GM12878 (cell line): ENCODE results near the gene FYTTD1. TPM values are rescaled to one million over a fixed set of nuclear protein-coding genes. Genes with fewer than 3 reads are reported as not detected.
A peak's percentile ranks its signal among the peaks of the same experiment; 100 is the strongest.

ENCODE experiments used
- ATAC-seq: fragments of 200-7000 bp; cut with Tn5 transposase; 3 replicates; pipeline ENCODE4 v1.9.1; 2020; ENCODE audit warnings: mild to moderate bottlenecking, moderate library complexity
- BruUV-seq: library from RNA; stranded (reverse); fragments of 400-500 nt; replicated peaks from 2 replicates; lab custom pipeline; 2021; lab: Mats Ljungman, UMichigan
- CTCF ChIA-PET: fragments of 300-600 bp; sonication (Branson Sonifier 250); formaldehyde crosslinking; extraction: SDS; loops from one replicate; lab custom pipeline; 2021; ENCODE audit warnings: inconsistent platforms; lab: Yijun Ruan, JAX
- POLR2A ChIA-PET: fragments of 350-600 bp; formaldehyde crosslinking; extraction: SDS; loops from one replicate; lab custom pipeline; 2021; ENCODE audit warnings: inconsistent platforms; lab: Charles Lee
- RAD21 ChIA-PET: fragments of 300-600 bp; sonication (Branson Sonifier 250); formaldehyde crosslinking; loops from one replicate; lab custom pipeline; 2023; ENCODE audit warnings: antibody characterized with exemption; ENCODE audit not compliant: unreplicated experiment; lab: Charles Lee
- SMC1A ChIA-PET: fragments of 300-600 bp; sonication (Branson Sonifier 250); formaldehyde crosslinking; loops from one replicate; lab custom pipeline; 2023; ENCODE audit not compliant: unreplicated experiment, uncharacterized antibody; lab: Charles Lee
- DNase-seq: peaks from one replicate; pipeline ENCODE4 v3.0.0-alpha.2; 2011; ENCODE audit warnings: low read depth, low spot score
- FAIRE-seq: peaks from 3 replicates; lab custom pipeline; 2011; peaks lifted over from hg19 to GRCh38; lab: Jason Lieb, UNC
- H2AFZ ChIP-seq: 2 replicates; pipeline ENCODE4 v1.6.0; 2011; ENCODE audit warnings: low read depth, low read length, control low read depth; ENCODE audit not compliant: control insufficient read depth
- H3K27ac ChIP-seq: 2 replicates; pipeline ENCODE4 v1.5.1; 2011; ENCODE audit warnings: control low read depth; ENCODE audit not compliant: control insufficient read depth, insufficient read depth
- H3K27me3 ChIP-seq, 2 experiments: replicated peaks in 1 of 2; 2 replicates each; pipeline versions ENCODE4 v1.6.0 to v1.6.1; 2011; ENCODE audit warnings: low read length in 1 of 2; ENCODE audit not compliant: control insufficient read depth in 2 of 2, insufficient read depth in 2 of 2
- H3K36me3 ChIP-seq, 2 experiments: 2 replicates each; pipeline ENCODE4 v1.5.1; 2011; ENCODE audit warnings: low read length in 1 of 2; ENCODE audit not compliant: control insufficient read depth in 2 of 2, insufficient read depth in 2 of 2
- H3K4me1 ChIP-seq: 2 replicates; pipeline ENCODE4 v1.6.1; 2011; ENCODE audit warnings: mild to moderate bottlenecking, low read length, moderate library complexity, mixed read lengths; ENCODE audit not compliant: control insufficient read depth, insufficient read depth
- H3K4me2 ChIP-seq: 2 replicates; pipeline ENCODE4 v1.6.0; 2011; ENCODE audit warnings: control low read depth; ENCODE audit not compliant: control insufficient read depth, insufficient read depth
- H3K4me3 ChIP-seq: fragments of 200-600 bp; sonication (generic); 2 replicates; pipeline ENCODE4 v1.5.1; 2016
- H3K79me2 ChIP-seq: 2 replicates; pipeline ENCODE4 v1.6.0; 2011; ENCODE audit warnings: low read length; ENCODE audit not compliant: control insufficient read depth, insufficient read depth
- H3K9ac ChIP-seq: 2 replicates; pipeline ENCODE4 v1.8.0; 2011; ENCODE audit warnings: low read length, control low read depth, mixed read lengths; ENCODE audit not compliant: control insufficient read depth, insufficient read depth
- H3K9me3 ChIP-seq: replicated peaks from 3 replicates; pipeline ENCODE4 v1.5.1; 2011; ENCODE audit warnings: mild to moderate bottlenecking, low read length; ENCODE audit not compliant: control insufficient read depth, insufficient read depth
- H4K20me1 ChIP-seq: 2 replicates; pipeline ENCODE4 v1.6.0; 2011; ENCODE audit not compliant: control insufficient read depth, insufficient read depth
- CREM ChIP-seq: IDR thresholded peaks from 2 replicates; pipeline ENCODE4 v1.6.1; 2014; ENCODE audit warnings: antibody characterized with exemption, low read depth
- CUX1 ChIP-seq: IDR thresholded peaks from 2 replicates; pipeline ENCODE4 v1.6.1; 2012; ENCODE audit warnings: improper control_type of control experiment, low read depth, low read length; ENCODE audit not compliant: insufficient replicate concordance
- HDAC2 ChIP-seq: fragments of 200-600 bp; sonication (generic); IDR thresholded peaks from 2 replicates; pipeline ENCODE4 v1.6.1; 2017
- HDGF ChIP-seq: fragments of 450-650 bp; IDR thresholded peaks from 2 replicates; pipeline ENCODE4 v1.6.1; 2016; ENCODE audit warnings: antibody characterized with exemption
- IRF4 ChIP-seq: IDR thresholded peaks from 2 replicates; pipeline ENCODE4 v1.6.1; 2011; ENCODE audit warnings: low read depth, low read length
- MTA3 ChIP-seq: IDR thresholded peaks from 2 replicates; pipeline ENCODE4 v1.6.1; 2012; ENCODE audit warnings: low read length, inconsistent platforms, borderline replicate concordance
- MXI1 ChIP-seq: fragments of 150-350 bp; IDR thresholded peaks from 2 replicates; pipeline ENCODE4 v1.6.1; 2011; ENCODE audit warnings: low read depth, mild to moderate bottlenecking, inconsistent platforms, low read length, improper control_type of control experiment
- NBN ChIP-seq: fragments of 450-650 bp; IDR thresholded peaks from 2 replicates; pipeline ENCODE4 v1.6.1; 2016
- SP1 ChIP-seq: IDR thresholded peaks from one replicate; pipeline ENCODE4 v1.6.1; 2011; ENCODE audit warnings: low read depth, low read length
- SPI1 ChIP-seq: IDR thresholded peaks from 2 replicates; pipeline ENCODE4 v1.6.1; 2011; ENCODE audit warnings: low read depth, mild to moderate bottlenecking, low read length, moderate library complexity, borderline replicate concordance; ENCODE audit not compliant: insufficient read depth
- TCF12 ChIP-seq: IDR thresholded peaks from 2 replicates; pipeline ENCODE4 v1.6.1; 2011; ENCODE audit warnings: low read depth, mild to moderate bottlenecking, low read length
- WGBS: methylation state at CpG from one replicate; pipeline ENCODE4 v1.1.6; 2016; ENCODE audit warnings: low lambda C conversion rate; ENCODE audit not compliant: insufficient replicate concordance, insufficient coverage; ENCODE audit errors: missing lambda C conversion rate; 5-methylcytosine and 5-hydroxymethylcytosine counted together
- in situ Hi-C: fragments of 300-500 bp; cut with MboI; formaldehyde crosslinking; loops from 9 replicates; pipeline ENCODE4 v1.14.3; 2018; ENCODE audit warnings: mixed read lengths
- intact Hi-C: fragments of 100-400 bp; cut with micrococcal nuclease; formaldehyde crosslinking; loops from one replicate; pipeline ENCODE4 v1.14.2; 2022; ENCODE audit not compliant: unreplicated experiment
- polyA plus RNA-seq, 11 experiments: library from polyadenylated mRNA; depleted of rRNA in 4 of 11; unstranded in 6 of 11; stranded (reverse) in 5 of 11; fragments of >200 nt; fragmentation: Nextera tagmentation in 4 of 11; fragmentation: Illumina TruSeq in 1 of 11; extraction: Ambion mirVana in 4 of 11; extraction: Trizol in 1 of 11; gene quantifications; 1 replicate in 1 of 11; 2 replicates in 10 of 11; pipeline versions ENCODE4 v1.2.1 to v1.2.3, GENCODE V29; 2011 to 2016; ENCODE audit warnings: inconsistent platforms in 2 of 11, missing spikeins in 2 of 11, low read depth in 1 of 11
- total RNA-seq, 4 experiments: library from RNA; depleted of rRNA in 3 of 4; stranded (reverse); fragments of >200 nt in 3 of 4; fragmentation: Illumina TruSeq in 1 of 4; extraction: Trizol in 1 of 4; gene quantifications; 2 replicates each; pipeline versions ENCODE4 v1.2.1 to v1.2.3, GENCODE V29; 2013 to 2021
- TF ChIP-seq, protein P1 (sequence below): fragments of 450-650 bp; conservative IDR thresholded peaks from 2 replicates; pipeline ENCODE4 v1.6.1; 2017; ENCODE audit warnings: mild to moderate bottlenecking, moderate library complexity
- TF ChIP-seq, protein P2 (sequence below): fragments of 450-650 bp; IDR thresholded peaks from 2 replicates; pipeline ENCODE4 v1.6.1; 2016; ENCODE audit warnings: mild to moderate bottlenecking

Gene FYTTD1
- total and polyA plus RNA-seq, 10 of the 15 experiments (the other 5 are each of a cell fraction or from before 2014, with no cell fraction given): 25.5 to 101 (median 59.4) TPM

- TF ChIP-seq CUX1: no peak
These were observed 14.9 kb upstream of the FYTTD1 start (continued) for GRCh38 chr3:197734667-197735318.

DNA sequence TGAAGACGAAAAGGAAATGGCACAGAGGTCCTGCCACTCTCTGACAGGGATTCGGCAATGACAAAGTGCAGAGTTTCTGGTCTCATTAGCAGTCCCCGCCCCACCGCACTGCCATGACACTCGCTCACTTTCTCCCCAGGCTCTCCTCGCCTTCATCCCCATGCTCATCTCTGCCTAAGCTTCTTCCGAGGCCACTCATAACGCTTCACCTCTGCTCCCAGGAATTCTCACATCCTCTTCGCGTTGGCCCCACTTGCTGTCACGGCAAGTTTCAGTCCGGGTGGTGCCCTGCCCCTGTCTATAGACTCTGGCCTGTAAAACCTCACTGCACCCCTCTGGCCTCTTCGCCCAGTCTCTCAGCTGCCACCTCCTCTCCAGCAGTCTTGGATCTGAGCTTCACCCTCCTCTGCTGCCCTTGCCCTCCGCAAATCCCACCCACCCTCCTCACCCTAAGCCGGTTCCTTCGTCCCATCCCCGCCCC lies 13.6 kb upstream of the FYTTD1 start:
- Histone ChIP-seq H3K4me1 (peaks cover 12% of the 10 kb centered on the region), H3K79me2 (peaks cover 54% of the 10 kb centered on the region), H4K20me1 (no peaks in the 10 kb centered on the region), H3K27me3 (no peaks in the 10 kb centered on the region), H3K4me2 (peak overlapping the region; percentile 68), H3K36me3 (peaks cover 0 to 6% of the 10 kb centered on the region in 2 experiments; a peak in 2 of 4 replicates), H3K9me3 (no peaks in the 10 kb centered on the region), H3K27ac (peak overlapping the region; percentile 95), H3K4me3 (peak overlapping the region; percentile 81), H2AFZ (no peak overlapping the region; the same call in 1 of the 2 replicates), H3K9ac (peak overlapping the region; percentile 91)
- in situ Hi-C loops: no loop called here
- no TSS peak for BruUV-seq
- ATAC-seq (peak; percentile 55), DNase-seq (no peak), FAIRE-seq (peak; percentile 83)
- intact Hi-C loops: loop anchor here (2.0 kb wide), 1 partner anchor 55 kb away; the partner anchor contains the start of gene LRCH3
- POLR2A ChIA-PET: interaction anchor here (0.6 to 5.0 kb wide), 6 partner anchors 10 to 669 kb away, joined by 4 to 72 read pairs (median 12); no protein-coding TSS in a partner anchor
- CTCF ChIA-PET: interaction anchor here (0.9 to 5.4 kb wide), 8 partner anchors 11 to 137 kb away, joined by 3 to 37 read pairs (median 4); partner anchors contain the start of gene FYTTD1
- SMC1A ChIA-PET: interaction anchor here (0.8 to 4.9 kb wide), 14 partner anchors 11 to 99 kb away, joined by 3 to 127 read pairs (median 4); no protein-coding TSS in a partner anchor
- RAD21 ChIA-PET: interaction anchor here (0.5 to 4.6 kb wide), 11 partner anchors 10 to 439 kb away, joined by 3 to 57 read pairs (median 5); partner anchors contain the start of genes FYTTD1 and LRCH3
- WGBS: 0% methylated on average over 14 of the region's 17 CpGs
- peak; percentile 61; the same call in 1 of the 2 replicates for TF ChIP-seq SPI1
- TF ChIP-seq, protein P1, sequence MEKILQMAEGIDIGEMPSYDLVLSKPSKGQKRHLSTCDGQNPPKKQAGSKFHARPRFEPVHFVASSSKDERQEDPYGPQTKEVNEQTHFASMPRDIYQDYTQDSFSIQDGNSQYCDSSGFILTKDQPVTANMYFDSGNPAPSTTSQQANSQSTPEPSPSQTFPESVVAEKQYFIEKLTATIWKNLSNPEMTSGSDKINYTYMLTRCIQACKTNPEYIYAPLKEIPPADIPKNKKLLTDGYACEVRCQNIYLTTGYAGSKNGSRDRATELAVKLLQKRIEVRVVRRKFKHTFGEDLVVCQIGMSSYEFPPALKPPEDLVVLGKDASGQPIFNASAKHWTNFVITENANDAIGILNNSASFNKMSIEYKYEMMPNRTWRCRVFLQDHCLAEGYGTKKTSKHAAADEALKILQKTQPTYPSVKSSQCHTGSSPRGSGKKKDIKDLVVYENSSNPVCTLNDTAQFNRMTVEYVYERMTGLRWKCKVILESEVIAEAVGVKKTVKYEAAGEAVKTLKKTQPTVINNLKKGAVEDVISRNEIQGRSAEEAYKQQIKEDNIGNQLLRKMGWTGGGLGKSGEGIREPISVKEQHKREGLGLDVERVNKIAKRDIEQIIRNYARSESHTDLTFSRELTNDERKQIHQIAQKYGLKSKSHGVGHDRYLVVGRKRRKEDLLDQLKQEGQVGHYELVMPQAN: peak; percentile 34
- TF ChIP-seq HDGF: 0 out of 2 replicates have a peak, but pooled peaks have one; percentile 54
- peak; percentile 76; the same call in 1 of the 2 replicates for TF ChIP-seq IRF4
- TF ChIP-seq TCF12: 0 out of 2 replicates have a peak, but pooled peaks have one; percentile 15
- TF ChIP-seq NBN: peak; percentile 68; the same call in 1 of the 2 replicates
- 0 out of 2 replicates have a peak, but pooled peaks have one; percentile 60 for TF ChIP-seq MTA3
- TF ChIP-seq MXI1: no peak
- TF ChIP-seq SP1: peak; percentile 35
- 0 out of 2 replicates have a peak, but pooled peaks have one; percentile 25 for TF ChIP-seq CREM
- no peak for TF ChIP-seq HDAC2
- TF ChIP-seq, protein P2, sequence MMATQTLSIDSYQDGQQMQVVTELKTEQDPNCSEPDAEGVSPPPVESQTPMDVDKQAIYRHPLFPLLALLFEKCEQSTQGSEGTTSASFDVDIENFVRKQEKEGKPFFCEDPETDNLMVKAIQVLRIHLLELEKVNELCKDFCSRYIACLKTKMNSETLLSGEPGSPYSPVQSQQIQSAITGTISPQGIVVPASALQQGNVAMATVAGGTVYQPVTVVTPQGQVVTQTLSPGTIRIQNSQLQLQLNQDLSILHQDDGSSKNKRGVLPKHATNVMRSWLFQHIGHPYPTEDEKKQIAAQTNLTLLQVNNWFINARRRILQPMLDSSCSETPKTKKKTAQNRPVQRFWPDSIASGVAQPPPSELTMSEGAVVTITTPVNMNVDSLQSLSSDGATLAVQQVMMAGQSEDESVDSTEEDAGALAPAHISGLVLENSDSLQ: peak; percentile 75
